Fibroblast of skin of right quadriceps (primary cell): ENCODE results near the gene NAMPT.

Experiments used
- DNase-seq: peaks from one replicate; pipeline ENCODE4 v3.0.0-alpha.2; 2013

Gene NAMPT

GRCh38 chr7:106270122-106270977 is 14.4 kb downstream of the NAMPT start:
- DNase-seq: no peak

GRCh38 chr7:106269254-106269961 is 15.4 kb downstream of the NAMPT start:
- peak; percentile 27 for DNase-seq

GRCh38 chr7:106265133-106265532 is 19.6 kb downstream of the NAMPT start:
- DNase-seq: no peak

DNA sequence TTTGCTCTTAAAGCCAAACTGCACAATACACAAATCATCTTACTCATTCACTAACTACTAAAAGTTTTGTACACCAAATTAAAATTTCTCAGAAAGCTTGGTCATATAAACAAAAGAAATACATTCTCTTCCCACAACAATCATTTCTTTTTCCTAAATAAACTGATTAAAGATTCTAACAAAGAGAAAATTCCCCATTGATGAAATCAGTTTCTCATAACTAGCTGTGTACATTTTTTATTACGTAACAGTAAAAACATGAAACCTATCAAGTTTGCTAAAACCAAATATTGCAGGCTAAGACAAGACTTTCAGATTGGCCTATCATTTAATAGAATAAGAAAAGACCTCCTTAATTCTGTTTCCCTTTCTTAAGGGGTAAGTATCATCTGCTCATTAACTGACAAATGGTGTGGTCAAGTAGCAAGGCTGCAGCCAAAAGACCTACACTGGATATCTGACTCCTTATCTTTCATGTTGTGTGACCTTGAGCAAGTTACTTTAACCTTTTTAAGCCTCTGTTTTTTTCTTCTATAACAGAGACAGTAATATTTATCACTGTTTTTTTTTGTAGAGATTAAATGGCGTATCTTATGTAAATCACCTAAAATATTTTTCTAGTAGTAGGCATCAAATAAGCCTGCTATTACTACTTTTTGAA is 22.4 kb downstream of the NAMPT start:
- no peak for DNase-seq

- DNase-seq: peak; percentile 13
Measured at GRCh38 chr7:106260136-106260561, 24.6 kb downstream of the NAMPT start.

- no peak for DNase-seq
Measured at GRCh38 chr7:106258789-106259188, 26.0 kb downstream of the NAMPT start.

DNA sequence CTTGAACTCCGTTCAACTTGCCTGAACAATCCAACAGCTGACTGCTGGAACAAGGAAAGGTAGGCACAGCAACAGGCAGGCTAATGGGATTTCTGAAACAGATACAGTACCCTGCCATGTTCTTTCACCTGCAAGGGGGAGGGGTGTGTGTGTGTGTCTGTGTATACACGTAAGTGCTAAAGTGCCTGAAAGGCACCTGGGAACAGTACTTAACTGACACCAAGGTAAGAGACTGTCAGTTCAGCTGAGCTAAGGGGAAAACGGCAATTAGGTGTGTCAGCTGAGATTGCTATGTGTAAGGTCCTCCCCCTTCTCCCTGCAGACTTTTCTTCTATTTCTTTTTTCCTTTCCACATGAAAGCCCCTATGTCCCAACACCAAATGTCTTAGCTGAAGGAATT is 27.0 kb downstream of the NAMPT start:
- DNase-seq: no peak

GRCh38 chr7:106256144-106256543 is 28.6 kb downstream of the NAMPT start:
- no peak for DNase-seq

- no peak for DNase-seq
Measured at GRCh38 chr7:106255246-106255645, 29.5 kb downstream of the NAMPT start.

- DNase-seq: no peak
Measured at GRCh38 chr7:106254525-106255116, 30.2 kb downstream of the NAMPT start.

GRCh38 chr7:106252568-106252967 is 32.2 kb downstream of the NAMPT start:
- no peak for DNase-seq

GRCh38 chr7:106249488-106249887 is 35.3 kb downstream of the NAMPT start:
- DNase-seq: no peak

GRCh38 chr7:106248600-106248999 is 36.2 kb downstream of the NAMPT start:
- no peak for DNase-seq

DNA sequence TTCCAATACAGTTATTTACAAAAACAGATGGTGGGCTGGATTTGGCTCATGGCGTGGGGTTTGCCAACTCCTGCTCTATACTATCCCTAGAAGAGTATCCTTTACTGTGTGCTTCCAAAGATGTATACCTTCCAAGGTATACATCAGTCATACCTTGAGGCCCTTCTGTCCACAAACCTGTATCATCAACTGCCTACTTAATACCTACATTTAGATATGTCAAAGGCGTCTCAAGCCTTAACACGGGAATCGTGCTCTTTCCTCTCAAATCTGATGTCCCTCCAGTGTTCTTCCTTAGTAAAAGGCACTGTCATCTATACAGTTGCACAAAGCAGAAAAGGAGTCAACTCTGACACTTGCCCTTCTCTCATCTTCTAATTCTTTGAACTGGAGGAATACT is 36.9 kb downstream of the NAMPT start:
- no peak for DNase-seq

DNA sequence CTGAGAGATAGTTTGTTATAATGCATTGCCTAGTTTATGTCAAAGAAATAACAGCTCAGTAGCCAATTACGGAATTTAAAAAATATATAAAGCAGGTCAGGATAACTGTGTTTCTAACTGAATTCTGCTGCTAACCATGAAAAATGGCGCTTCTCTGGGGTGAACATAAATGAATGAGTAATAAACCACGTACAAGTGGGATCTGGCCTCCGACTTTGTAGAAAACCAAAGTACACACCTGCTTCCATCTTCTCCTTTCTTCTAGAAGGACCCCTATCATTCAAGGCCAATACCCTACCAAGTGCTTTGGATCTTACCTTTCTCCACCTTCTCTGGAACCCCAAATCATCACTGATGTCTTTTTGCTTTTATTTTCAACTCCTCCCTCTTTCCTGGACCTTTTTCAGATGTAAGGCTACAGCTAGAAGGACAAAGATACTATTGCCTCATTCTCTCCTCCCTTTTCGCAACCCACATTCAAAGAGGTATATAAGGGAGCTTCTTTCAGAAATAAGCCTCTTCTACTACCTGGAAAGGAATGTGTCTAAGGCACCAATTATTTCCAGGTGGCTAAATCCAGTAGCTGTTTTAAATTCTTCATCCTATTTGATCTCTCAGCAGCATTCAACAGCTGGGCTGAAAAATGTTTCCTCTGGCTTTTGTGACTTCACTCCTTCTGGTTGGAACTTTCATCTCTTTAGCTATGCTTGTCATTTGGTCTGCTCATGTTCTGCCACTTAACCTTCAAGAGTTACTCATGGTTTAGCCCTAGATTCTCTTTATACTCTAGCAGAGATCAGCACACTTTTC is 37.7 kb downstream of the NAMPT start:
- no peak for DNase-seq

GRCh38 chr7:106243893-106244292 is 40.9 kb downstream of the NAMPT start:
- peak; percentile 31 for DNase-seq

DNA sequence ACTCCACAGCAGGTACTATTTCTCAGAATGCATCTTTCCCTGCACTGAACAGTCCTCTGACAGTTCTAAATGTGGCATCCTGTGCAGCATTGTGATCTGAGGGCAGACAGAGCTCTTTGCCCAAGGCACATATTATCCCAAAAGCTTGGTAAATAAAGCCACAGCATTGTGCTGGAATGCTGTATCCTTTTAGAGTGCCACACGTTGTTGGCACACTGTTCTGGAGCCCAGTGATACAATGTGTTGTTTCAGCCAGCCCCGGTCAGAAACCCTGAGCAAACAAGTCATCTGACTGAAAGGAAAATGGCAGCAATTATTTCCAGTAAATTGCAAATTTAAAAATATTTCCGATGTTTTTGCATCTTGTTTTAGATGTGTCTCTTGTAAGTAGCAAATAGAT is 45.4 kb downstream of the NAMPT start:
- DNase-seq: no peak

- no peak for DNase-seq
Measured at GRCh38 chr7:106238830-106239229, 46.0 kb downstream of the NAMPT start.

DNA sequence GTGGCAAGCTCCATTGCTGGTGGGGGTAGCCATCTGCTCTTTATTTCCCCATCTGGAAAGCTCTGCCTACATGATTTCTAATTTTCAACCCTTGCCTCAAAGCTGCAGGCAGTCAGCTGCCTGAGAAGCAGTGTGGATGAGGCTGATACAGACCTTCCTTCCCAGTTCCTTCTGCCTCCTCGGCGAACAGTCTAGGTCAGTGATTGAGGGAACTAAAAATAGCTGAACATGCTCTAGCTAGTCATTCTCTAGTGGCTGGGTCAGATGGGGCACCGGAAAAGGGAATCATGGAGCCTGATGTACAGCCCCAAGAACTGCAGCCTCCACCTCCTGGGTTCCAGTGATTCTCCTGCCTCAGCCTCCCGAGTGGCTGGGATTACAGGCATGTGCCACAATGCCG is 48.7 kb downstream of the NAMPT start:
- no peak for DNase-seq

- DNase-seq: no peak
Measured at GRCh38 chr7:106234425-106234824, 50.4 kb downstream of the NAMPT start.

- DNase-seq: no peak
Measured at GRCh38 chr7:106231856-106232490, 52.8 kb downstream of the NAMPT start.

- DNase-seq: no peak
Measured at GRCh38 chr7:106225856-106226255, 58.9 kb downstream of the NAMPT start.
